ENCODE results near the gene SEZ6.

The SEZ6 gene

GRCh38 chr17:28949185-28950016 is 56.4 kb downstream of the SEZ6 start:
- Histone ChIP-seq H3K27ac (ENCODE audit: low read depth, low read length) (peak overlapping the region; percentile 94), H3K56ac (ENCODE audit: low read length) (peak overlapping the region; percentile 97), H3K4ac (ENCODE audit: low read depth, low read length) (peak overlapping the region; percentile 25), H3K4me3 (ENCODE audit: low read length) (peak overlapping the region; percentile 91), H3K9ac (ENCODE audit: low read length) (peak overlapping the region; percentile 96), H3K36me3 (ENCODE audit: control insufficient read depth, insufficient read depth, low read length) (no peaks in the 10 kb centered on the region), H3K79me2 (ENCODE audit: control insufficient read depth, insufficient read depth, low read length) (peaks cover 65% of the 10 kb centered on the region), H2BK120ac (ENCODE audit: low read depth, low read length) (no peak overlapping the region), H3K4me2 (ENCODE audit: low read length) (peak overlapping the region; percentile 68), H2BK5ac (ENCODE audit: low read length) (peak overlapping the region; percentile 68), H3K23ac (ENCODE audit: low read length) (peak overlapping the region; percentile 1), H3K18ac (ENCODE audit: low read length) (peak overlapping the region; percentile 96), H4K5ac (ENCODE audit: low read length) (no peak overlapping the region), H3K4me1 (ENCODE audit: control insufficient read depth, low read depth, low read length) (peaks cover 2% of the 10 kb centered on the region), H2AK5ac (ENCODE audit: low read length) (no peak overlapping the region), H4K8ac (ENCODE audit: low read depth, low read length) (peak overlapping the region; percentile 78), H3K79me1 (ENCODE audit: low read length) (peaks cover 1% of the 10 kb centered on the region), H3K27me3 (ENCODE audit: insufficient read depth, low read length, poor library complexity) (no peaks in the 10 kb centered on the region), H2BK15ac (replicated peaks; ENCODE audit: low read depth) (no peak overlapping the region)
- peak; percentile 83 for DNase-seq
- no CpG with 5 or more reads among the region's 61 CpGs for WGBS (ENCODE audit: extremely low coverage, insufficient coverage, low lambda C conversion rate)

- no peak overlapping the region for H4K5ac ChIP-seq (ENCODE audit: low read length)
- H3K36me3 ChIP-seq (ENCODE audit: control insufficient read depth, insufficient read depth, low read length) = no peaks in the 10 kb centered on the region
- H3K18ac ChIP-seq (ENCODE audit: low read length) = peak overlapping the region; percentile 96
- H2AK5ac ChIP-seq (ENCODE audit: low read length) = no peak overlapping the region
- peaks cover 1% of the 10 kb centered on the region for H3K79me1 ChIP-seq (ENCODE audit: low read length)
- peak; percentile 81 for DNase-seq
- H3K23ac ChIP-seq (ENCODE audit: low read length) = peak overlapping the region; percentile 1
- H3K4ac ChIP-seq (ENCODE audit: low read depth, low read length) = peak overlapping the region; percentile 25
- H3K4me2 ChIP-seq (ENCODE audit: low read length) = peak overlapping the region; percentile 44
- peak overlapping the region; percentile 94 for H3K27ac ChIP-seq (ENCODE audit: low read depth, low read length)
- no peaks in the 10 kb centered on the region for H3K27me3 ChIP-seq (ENCODE audit: insufficient read depth, low read length, poor library complexity)
- H3K4me1 ChIP-seq (ENCODE audit: control insufficient read depth, low read depth, low read length) = peaks cover 2% of the 10 kb centered on the region
- H3K4me3 ChIP-seq (ENCODE audit: low read length) = peak overlapping the region; percentile 91
- WGBS (ENCODE audit: extremely low coverage, insufficient coverage, low lambda C conversion rate) = no CpG with 5 or more reads among the region's 15 CpGs
- H2BK120ac ChIP-seq (ENCODE audit: low read depth, low read length) = no peak overlapping the region
- peak overlapping the region; percentile 29 for H2BK5ac ChIP-seq (ENCODE audit: low read length)
- H2BK15ac ChIP-seq (replicated peaks; ENCODE audit: low read depth) = no peak overlapping the region
- H3K56ac ChIP-seq (ENCODE audit: low read length) = peak overlapping the region; percentile 97
- H3K79me2 ChIP-seq (ENCODE audit: control insufficient read depth, insufficient read depth, low read length) = peaks cover 69% of the 10 kb centered on the region
- H3K9ac ChIP-seq (ENCODE audit: low read length) = peak overlapping the region; percentile 96
- H4K8ac ChIP-seq (ENCODE audit: low read depth, low read length) = peak overlapping the region; percentile 78
These were observed 57.0 kb downstream of the SEZ6 start for GRCh38 chr17:28948873-28949184.

- H3K79me2 ChIP-seq (ENCODE audit: control insufficient read depth, insufficient read depth, low read length) = peaks cover 74% of the 10 kb centered on the region
These were observed 57.5 kb downstream of the SEZ6 start for GRCh38 chr17:28948342-28948741.

GRCh38 chr17:28947639-28948038 is 58.2 kb downstream of the SEZ6 start:
- Histone ChIP-seq H3K4me2 (ENCODE audit: low read length) (no peak overlapping the region), H2AK5ac (ENCODE audit: low read length) (no peak overlapping the region), H3K9ac (ENCODE audit: low read length) (no peak overlapping the region), H3K79me1 (ENCODE audit: low read length) (peaks cover 1% of the 10 kb centered on the region), H3K79me2 (ENCODE audit: control insufficient read depth, insufficient read depth, low read length) (peaks cover 78% of the 10 kb centered on the region), H2BK5ac (ENCODE audit: low read length) (no peak overlapping the region), H4K8ac (ENCODE audit: low read depth, low read length) (no peak overlapping the region), H3K36me3 (ENCODE audit: control insufficient read depth, insufficient read depth, low read length) (no peaks in the 10 kb centered on the region), H3K4me3 (ENCODE audit: low read length) (no peak overlapping the region), H2BK120ac (ENCODE audit: low read depth, low read length) (no peak overlapping the region), H3K18ac (ENCODE audit: low read length) (no peak overlapping the region), H3K27ac (ENCODE audit: low read depth, low read length) (no peak overlapping the region), H3K56ac (ENCODE audit: low read length) (no peak overlapping the region), H3K4me1 (ENCODE audit: control insufficient read depth, low read depth, low read length) (peaks cover 2% of the 10 kb centered on the region), H3K23ac (ENCODE audit: low read length) (no peak overlapping the region), H3K27me3 (ENCODE audit: insufficient read depth, low read length, poor library complexity) (no peaks in the 10 kb centered on the region), H3K4ac (ENCODE audit: low read depth, low read length) (no peak overlapping the region), H2BK15ac (replicated peaks; ENCODE audit: low read depth) (no peak overlapping the region), H4K5ac (ENCODE audit: low read length) (no peak overlapping the region)
- DNase-seq = no peak
- WGBS (ENCODE audit: extremely low coverage, insufficient coverage, low lambda C conversion rate) = no CpG with 5 or more reads among the region's 3 CpGs

More at GRCh38 chr17:28948342-28948741, 57.5 kb downstream of the SEZ6 start:
- Histone ChIP-seq H3K4me2 (ENCODE audit: low read length) (peak overlapping the region; percentile 44), H3K4me3 (ENCODE audit: low read length) (peak overlapping the region; percentile 91), H3K27ac (ENCODE audit: low read depth, low read length) (peak overlapping the region; percentile 94), H3K23ac (ENCODE audit: low read length) (no peak overlapping the region), H4K5ac (ENCODE audit: low read length) (no peak overlapping the region), H3K18ac (ENCODE audit: low read length) (no peak overlapping the region), H2BK120ac (ENCODE audit: low read depth, low read length) (no peak overlapping the region), H3K9ac (ENCODE audit: low read length) (peak overlapping the region; percentile 96), H3K27me3 (ENCODE audit: insufficient read depth, low read length, poor library complexity) (no peaks in the 10 kb centered on the region), H2BK15ac (replicated peaks; ENCODE audit: low read depth) (no peak overlapping the region), H3K79me1 (ENCODE audit: low read length) (peaks cover 1% of the 10 kb centered on the region), H3K56ac (ENCODE audit: low read length) (peak overlapping the region; percentile 97), H3K36me3 (ENCODE audit: control insufficient read depth, insufficient read depth, low read length) (no peaks in the 10 kb centered on the region), H4K8ac (ENCODE audit: low read depth, low read length) (no peak overlapping the region), H3K4me1 (ENCODE audit: control insufficient read depth, low read depth, low read length) (peaks cover 2% of the 10 kb centered on the region), H3K4ac (ENCODE audit: low read depth, low read length) (no peak overlapping the region), H2BK5ac (ENCODE audit: low read length) (no peak overlapping the region), H2AK5ac (ENCODE audit: low read length) (no peak overlapping the region)
- DNase-seq = no peak
- no CpG with 5 or more reads among the region's 4 CpGs for WGBS (ENCODE audit: extremely low coverage, insufficient coverage, low lambda C conversion rate)

GRCh38 chr17:28946239-28946638 is 59.6 kb downstream of the SEZ6 start:
- no peak overlapping the region for H3K4me3 ChIP-seq (ENCODE audit: low read length)
- no peak overlapping the region for H2AK5ac ChIP-seq (ENCODE audit: low read length)
- no peak overlapping the region for H4K8ac ChIP-seq (ENCODE audit: low read depth, low read length)
- H3K56ac ChIP-seq (ENCODE audit: low read length) = no peak overlapping the region
- no peak overlapping the region for H3K9ac ChIP-seq (ENCODE audit: low read length)
- no peak overlapping the region for H2BK5ac ChIP-seq (ENCODE audit: low read length)
- no peaks in the 10 kb centered on the region for H3K27me3 ChIP-seq (ENCODE audit: insufficient read depth, low read length, poor library complexity)
- H2BK120ac ChIP-seq (ENCODE audit: low read depth, low read length) = no peak overlapping the region
- peaks cover 88% of the 10 kb centered on the region for H3K79me2 ChIP-seq (ENCODE audit: control insufficient read depth, insufficient read depth, low read length)
- no peaks in the 10 kb centered on the region for H3K36me3 ChIP-seq (ENCODE audit: control insufficient read depth, insufficient read depth, low read length)
- H3K23ac ChIP-seq (ENCODE audit: low read length) = no peak overlapping the region
- H2BK15ac ChIP-seq (replicated peaks; ENCODE audit: low read depth) = no peak overlapping the region
- H4K5ac ChIP-seq (ENCODE audit: low read length) = no peak overlapping the region
- no peak for DNase-seq
- no peak overlapping the region for H3K27ac ChIP-seq (ENCODE audit: low read depth, low read length)
- no peak overlapping the region for H3K4me2 ChIP-seq (ENCODE audit: low read length)
- H3K4me1 ChIP-seq (ENCODE audit: control insufficient read depth, low read depth, low read length) = peaks cover 2% of the 10 kb centered on the region
- peaks cover 3% of the 10 kb centered on the region for H3K79me1 ChIP-seq (ENCODE audit: low read length)
- H3K4ac ChIP-seq (ENCODE audit: low read depth, low read length) = no peak overlapping the region
- no CpG with 5 or more reads among the region's 4 CpGs for WGBS (ENCODE audit: extremely low coverage, insufficient coverage, low lambda C conversion rate)
- H3K18ac ChIP-seq (ENCODE audit: low read length) = no peak overlapping the region

Measured in mesendoderm (in vitro differentiated cells).